ENCODE measurements around the gene C2CD4D.

DNA sequence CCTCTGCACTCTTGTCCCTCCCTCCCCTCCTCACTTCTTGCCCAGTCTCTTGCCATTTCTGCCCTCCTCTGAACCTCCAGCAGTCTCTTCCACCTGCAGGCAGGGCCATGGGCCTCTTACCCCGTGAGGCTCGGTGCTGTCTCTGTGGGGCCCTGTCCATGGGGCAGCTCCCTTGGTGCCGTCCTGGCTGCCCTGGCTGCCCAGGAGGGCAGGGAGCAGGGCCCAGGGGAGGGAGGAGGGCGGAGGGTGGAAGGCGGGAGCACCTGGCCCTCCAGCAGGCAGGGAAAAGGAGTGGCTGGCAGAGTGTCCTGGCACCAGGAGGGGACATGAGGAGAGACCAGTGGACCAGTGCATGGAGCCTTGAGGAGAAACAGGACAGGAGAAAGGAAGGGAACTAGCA, 8.0 kb downstream of the C2CD4D start, which contains the start of gene RORC:
- no peak for TF ChIP-seq EZH2 (IDR thresholded peaks at IDR 0.05; ENCODE audit: low read depth)
- TF ChIP-seq, protein P1, sequence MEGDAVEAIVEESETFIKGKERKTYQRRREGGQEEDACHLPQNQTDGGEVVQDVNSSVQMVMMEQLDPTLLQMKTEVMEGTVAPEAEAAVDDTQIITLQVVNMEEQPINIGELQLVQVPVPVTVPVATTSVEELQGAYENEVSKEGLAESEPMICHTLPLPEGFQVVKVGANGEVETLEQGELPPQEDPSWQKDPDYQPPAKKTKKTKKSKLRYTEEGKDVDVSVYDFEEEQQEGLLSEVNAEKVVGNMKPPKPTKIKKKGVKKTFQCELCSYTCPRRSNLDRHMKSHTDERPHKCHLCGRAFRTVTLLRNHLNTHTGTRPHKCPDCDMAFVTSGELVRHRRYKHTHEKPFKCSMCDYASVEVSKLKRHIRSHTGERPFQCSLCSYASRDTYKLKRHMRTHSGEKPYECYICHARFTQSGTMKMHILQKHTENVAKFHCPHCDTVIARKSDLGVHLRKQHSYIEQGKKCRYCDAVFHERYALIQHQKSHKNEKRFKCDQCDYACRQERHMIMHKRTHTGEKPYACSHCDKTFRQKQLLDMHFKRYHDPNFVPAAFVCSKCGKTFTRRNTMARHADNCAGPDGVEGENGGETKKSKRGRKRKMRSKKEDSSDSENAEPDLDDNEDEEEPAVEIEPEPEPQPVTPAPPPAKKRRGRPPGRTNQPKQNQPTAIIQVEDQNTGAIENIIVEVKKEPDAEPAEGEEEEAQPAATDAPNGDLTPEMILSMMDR (conservative IDR thresholded peaks at IDR 0.05): no peak
